HG02798 (cell line): Measurements from ENCODE around the gene GPI.
"Not testable (repeated sequence)": the region's sequence is repeated elsewhere in the genome, so short reads cannot be mapped to it uniquely, and the experiment has no call there.

Experiments used
- ATAC-seq: cut with Tn5 transposase; IDR thresholded peaks from one replicate; pipeline ENCODE4 v1.9.1; 2021; ENCODE audit warnings: mild to moderate bottlenecking; ENCODE audit not compliant: unreplicated experiment, poor library complexity

GPI gene

DNA sequence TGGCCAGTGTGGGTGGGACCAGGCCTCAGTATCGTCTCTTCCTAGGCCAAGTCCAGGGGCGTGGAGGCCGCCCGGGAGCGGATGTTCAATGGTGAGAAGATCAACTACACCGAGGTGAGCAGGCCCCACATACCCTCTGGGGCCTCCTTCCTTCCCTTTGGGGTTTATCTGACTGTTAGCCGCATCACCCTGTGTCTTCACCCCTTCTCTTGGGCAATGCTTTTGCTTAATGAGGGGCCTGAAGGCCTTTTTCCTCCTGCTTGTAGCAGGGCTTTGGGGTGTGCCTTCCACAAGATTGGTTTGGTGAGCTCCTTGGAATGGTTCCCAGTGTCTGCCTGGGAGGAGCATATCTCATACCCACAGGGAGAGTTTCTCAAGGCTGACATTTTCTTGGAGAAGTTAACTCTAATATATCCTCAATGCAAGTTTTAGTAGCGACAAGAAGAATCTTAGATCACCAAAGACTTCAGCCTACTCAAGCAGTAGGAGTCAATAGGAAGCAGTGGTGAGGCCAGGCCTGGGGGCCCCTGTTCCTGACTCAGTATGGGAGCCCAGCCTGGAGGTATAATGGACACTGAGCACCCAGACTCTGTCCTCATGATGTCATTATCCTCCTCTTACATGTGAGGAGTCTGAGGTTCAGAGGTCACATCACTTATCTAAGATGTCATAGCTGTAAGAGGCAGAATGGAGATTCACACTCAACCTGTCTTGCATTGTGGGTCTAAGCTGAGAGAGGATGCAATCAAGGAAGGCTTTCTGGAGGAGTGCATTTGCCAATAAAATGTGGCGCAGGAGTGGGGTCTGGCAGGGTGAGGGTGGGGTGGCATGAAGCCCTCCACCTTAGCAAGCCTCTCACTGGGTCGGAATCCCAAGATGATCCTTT is 2.0 kb downstream of the GPI start:
- ATAC-seq = no peak

GRCh38 chr19:34367624-34367957 is 2.6 kb downstream of the GPI start:
- ATAC-seq = no peak

- ATAC-seq = no peak
These were observed 3.3 kb downstream of the GPI start for GRCh38 chr19:34368338-34368737.

GRCh38 chr19:34369166-34369565 is 4.2 kb downstream of the GPI start:
- not testable (repeated sequence) for ATAC-seq

DNA sequence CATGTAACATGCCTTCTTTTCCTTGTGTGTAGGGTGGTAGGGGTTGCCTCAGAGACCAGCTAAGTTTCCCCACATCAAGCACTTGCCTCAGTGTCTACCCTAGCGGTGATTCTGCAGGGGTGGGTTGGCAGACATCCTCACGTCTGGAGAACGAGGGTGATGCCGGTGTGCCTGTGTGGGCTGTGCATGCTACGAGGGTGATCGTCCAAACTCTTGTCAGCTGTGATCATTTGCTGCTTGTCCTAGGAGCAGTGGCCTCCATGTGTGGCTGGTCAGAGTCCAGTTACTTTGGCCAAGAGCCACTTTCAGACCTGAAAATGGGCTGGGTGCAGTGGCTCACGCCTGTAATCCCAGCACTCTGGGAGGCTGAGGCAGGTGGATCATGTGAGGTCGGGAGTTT is 5.1 kb downstream of the GPI start:
- ATAC-seq = no peak

GRCh38 chr19:34370983-34371382 is 6.0 kb downstream of the GPI start:
- ATAC-seq = no peak

DNA sequence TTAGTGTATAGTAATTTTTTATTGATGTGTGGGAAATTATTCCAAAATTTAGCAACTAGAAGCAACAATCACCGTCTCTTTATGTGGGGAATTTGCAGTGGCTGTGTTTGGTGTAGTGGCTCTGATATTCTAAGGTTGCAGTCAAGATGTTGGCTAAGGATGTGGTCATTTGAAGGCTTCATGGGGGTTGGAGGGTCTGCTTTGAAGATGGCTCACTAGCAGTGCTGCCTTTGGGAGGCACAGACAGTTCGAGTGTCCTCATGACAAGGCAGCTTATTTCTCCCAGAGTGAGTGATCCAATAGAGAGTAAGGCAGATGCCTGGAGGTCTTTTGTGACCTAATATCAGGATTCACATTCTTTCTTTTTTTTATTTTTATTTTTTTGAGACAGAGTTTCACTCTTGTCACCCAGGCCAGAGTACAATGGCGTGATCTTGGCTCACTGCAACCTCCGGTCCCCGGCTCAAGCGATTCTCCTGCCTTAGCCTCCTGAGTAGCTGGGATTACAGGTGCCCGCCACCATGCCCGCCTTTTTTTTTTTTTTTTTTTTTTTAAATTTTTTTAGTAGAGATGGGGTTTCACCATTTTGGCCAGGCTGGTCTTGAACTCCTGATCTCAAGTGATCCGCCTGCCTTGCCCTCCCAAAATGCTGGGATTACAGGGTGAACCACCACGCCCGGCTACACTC is 8.7 kb downstream of the GPI start:
- ATAC-seq = no peak

GRCh38 chr19:34375598-34375997 is 10.6 kb downstream of the GPI start:
- no peak for ATAC-seq

DNA sequence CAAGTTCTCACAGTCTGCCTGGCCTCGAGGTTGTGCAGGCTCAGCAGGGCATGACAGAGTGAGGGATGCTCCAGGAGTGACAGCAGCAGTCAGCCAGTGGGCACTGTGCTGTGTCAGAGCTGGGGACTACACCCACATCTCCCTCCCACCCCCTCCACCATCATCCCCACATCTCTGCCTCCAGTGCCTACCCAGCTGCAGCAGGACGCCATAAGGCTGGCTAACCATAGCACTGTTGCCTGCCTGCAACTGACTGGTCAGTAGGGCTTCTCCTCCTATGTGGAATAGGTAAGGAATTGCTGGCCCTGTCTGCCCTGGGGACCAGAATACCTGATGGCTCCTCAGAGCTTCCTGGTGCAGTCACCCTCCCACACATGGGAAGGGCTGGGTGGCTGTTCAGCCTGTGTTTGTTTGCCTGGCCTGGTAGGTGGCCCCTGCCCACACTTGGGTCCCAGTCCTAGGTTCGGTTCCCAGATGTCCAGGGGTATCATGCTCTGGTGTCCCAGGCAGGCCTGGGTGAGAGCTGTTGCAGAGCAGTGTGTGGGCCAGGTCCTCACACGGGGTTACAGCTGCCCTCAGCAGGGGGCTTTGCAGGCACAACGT is 15.7 kb downstream of the GPI start:
- no peak for ATAC-seq

DNA sequence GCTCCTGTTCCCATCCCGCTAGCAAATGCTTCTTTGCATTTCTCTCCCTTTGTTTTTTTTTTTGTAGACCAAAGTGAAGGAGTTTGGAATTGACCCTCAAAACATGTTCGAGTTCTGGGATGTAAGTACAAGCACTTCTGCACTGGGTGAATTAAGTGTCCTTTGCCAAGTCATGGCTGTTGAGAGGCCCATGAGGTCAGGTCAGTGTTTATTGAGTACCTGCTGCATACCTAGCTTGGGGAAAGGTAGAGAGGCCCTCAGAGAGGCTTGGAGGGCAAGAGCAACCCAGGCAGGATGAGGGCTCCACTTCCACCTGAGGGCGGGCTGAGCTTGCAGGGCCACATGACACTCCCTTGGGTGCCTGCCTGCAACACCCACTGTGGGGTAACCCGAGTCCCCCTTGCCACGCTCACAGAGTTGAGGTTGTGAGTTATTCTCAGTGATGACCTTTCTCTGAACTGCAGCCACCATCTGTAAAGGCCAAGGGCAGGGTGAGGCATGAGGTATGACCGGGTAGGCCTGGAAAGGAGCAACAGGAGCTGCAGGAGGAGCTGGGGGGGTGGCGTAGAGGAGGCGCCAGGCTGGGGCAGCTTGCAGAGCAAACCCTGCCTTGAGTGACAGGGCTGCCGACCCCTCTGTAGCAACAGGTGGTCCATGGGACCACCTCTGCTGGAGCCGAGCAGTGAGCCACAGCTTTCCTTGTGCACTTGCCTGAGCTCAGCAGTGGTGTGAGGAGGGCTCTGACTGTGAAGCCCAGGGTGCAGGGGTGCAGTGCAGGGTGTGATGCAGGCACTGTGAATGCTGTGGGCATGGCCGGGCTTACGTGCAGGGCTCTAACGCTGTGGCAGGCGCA is 16.6 kb downstream of the GPI start:
- ATAC-seq = no peak

GRCh38 chr19:34382471-34382870 is 17.5 kb downstream of the GPI start:
- no peak for ATAC-seq

- ATAC-seq = no peak
These were observed 18.6 kb downstream of the GPI start for GRCh38 chr19:34383599-34383998.

DNA sequence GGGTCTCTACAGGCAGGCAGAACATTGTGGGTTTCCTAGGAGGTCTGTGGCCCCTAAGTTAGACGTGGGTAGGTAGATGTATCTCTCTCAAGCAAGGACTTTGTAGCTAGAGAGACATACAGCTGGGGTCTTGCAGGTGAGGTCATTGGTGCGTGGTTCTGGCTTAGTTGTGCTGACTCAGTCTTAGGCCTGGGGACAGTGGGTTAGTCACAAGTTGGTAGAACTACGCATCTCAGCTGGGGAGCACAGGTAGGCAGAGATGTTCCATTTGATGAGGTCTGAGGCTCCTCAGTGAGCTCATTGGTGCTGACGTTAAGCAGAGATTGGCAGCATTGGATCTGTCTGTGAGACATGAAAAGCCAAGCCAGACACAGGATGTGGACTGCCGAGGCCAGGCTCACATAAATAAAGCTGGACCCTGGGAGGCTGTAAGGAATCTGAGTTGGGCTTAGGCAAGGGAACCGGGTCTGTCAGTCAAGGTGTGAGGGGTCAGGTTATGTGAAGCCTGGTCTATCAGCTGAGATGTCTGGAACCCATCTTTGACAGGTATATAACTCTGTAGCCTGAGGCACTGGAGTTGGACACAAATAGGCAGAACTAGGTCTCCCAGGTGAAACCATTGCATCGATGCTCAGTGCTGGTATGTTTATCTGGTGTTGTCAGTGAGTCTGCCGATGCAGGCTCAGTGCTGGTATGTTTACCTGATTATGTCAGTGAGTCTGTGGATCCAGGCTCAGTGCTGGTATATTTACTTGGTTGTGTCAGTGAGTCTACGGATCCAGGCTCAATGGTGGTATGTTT is 21.8 kb downstream of the GPI start:
- ATAC-seq = no peak

DNA sequence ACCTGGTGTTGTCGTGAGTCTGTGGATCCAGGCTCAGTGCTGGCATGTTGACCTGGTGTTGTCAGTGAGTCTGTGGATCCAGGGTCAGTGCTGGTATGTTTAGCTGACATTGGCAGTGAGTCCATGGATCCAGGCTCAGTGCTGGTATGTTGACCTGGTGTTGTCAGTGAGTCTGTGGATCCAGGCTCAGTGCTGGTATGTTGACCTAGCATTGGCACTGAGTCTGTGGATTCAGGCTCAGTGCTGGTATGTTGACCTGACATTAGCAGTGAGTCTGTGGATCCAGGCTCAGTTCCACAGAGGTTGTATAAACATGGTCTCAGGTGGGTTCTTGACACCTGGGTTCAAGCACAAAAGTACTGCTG is 22.4 kb downstream of the GPI start:
- no peak for ATAC-seq

DNA sequence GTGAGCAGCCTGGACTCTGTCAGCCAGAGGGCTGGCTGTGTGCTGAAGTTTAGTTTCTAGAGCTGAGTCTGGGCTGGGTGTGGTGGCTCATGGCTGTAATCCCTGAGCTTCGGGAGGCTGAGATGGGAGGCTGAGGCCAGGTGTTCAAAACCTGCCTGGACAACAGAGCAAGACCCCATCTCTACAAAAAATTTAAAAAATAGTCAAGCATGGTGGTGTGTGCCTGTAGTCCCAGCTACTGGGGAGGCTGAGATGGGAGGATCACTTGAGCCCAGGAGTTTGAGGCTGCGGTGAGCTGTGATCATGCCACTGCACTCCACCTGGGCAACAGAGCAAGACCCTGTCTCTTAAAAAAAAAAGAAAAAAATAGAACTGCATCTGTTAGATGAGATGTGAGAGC is 23.7 kb downstream of the GPI start:
- not testable (repeated sequence) for ATAC-seq

DNA sequence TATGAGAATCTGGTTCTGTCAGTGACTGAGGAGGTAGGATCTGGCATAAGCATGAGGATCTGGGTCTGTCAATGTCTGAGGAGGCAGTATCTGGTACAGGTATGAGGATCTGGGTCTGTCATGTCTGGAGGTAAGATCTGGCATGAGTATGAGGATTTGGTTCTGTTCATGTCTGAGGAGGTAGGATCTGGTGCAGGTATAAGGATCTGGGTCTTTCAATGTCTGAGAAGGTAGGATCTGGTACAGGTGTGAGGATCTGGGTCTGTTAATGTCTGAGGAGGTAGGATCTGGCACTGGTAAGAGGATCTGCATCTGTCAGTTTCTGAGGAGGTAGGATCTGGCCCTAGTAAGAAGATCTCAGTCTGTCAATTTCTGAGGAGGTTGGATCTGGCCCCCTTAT is 26.8 kb downstream of the GPI start:
- no peak for ATAC-seq

GRCh38 chr19:34393031-34393430 is 28.0 kb downstream of the GPI start:
- ATAC-seq = no peak

- ATAC-seq = no peak
These were observed 28.6 kb downstream of the GPI start for GRCh38 chr19:34393629-34394028.

- ATAC-seq = no peak
These were observed 32.9 kb downstream of the GPI start for GRCh38 chr19:34397853-34398252.

GRCh38 chr19:34399886-34400285 is 34.9 kb downstream of the GPI start:
- ATAC-seq = no peak
